AG09309 (cell line): Measurements from ENCODE around the gene NOS3.
A peak's percentile ranks its signal among the peaks of the same experiment; 100 is the strongest.

Source experiments
- DNase-seq: peaks from one replicate; pipeline ENCODE4 v3.0.0-alpha.2; 2010; ENCODE audit warnings: low read depth
- H3K4me3 ChIP-seq: 2 replicates; pipeline ENCODE4 v1.5.1; 2011; ENCODE audit warnings: mild to moderate bottlenecking, low read depth, low read length, moderate library complexity; ENCODE audit not compliant: control insufficient read depth
- TF ChIP-seq, protein P1 (sequence below): IDR thresholded peaks from 2 replicates; pipeline ENCODE4 v1.5.1; 2011; ENCODE audit warnings: mild to moderate bottlenecking, low read depth, low read length, inconsistent platforms; ENCODE audit not compliant: insufficient read depth, control insufficient read depth; ENCODE audit errors: missing control alignments

The NOS3 gene

DNA sequence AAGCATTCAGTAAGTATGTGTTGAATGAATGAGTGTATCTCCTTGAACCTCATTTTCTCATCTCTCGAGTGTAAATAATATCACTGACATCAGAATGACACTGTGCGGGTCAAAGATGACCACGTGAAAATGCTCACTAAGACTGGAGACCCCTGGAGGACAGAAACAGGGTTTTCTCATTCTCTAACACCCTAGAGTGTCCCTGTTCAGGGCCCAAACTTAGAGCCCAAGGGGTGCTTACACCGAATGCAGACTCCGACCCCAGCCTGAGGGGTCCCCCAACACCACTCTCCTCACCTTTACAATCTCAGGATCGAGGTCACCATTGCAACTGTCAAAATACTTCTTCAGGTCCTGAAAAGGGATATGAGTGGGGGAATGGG lies 65.5 kb downstream of the NOS3 start:
- no peak overlapping the region for H3K4me3 ChIP-seq
- TF ChIP-seq, protein P1, sequence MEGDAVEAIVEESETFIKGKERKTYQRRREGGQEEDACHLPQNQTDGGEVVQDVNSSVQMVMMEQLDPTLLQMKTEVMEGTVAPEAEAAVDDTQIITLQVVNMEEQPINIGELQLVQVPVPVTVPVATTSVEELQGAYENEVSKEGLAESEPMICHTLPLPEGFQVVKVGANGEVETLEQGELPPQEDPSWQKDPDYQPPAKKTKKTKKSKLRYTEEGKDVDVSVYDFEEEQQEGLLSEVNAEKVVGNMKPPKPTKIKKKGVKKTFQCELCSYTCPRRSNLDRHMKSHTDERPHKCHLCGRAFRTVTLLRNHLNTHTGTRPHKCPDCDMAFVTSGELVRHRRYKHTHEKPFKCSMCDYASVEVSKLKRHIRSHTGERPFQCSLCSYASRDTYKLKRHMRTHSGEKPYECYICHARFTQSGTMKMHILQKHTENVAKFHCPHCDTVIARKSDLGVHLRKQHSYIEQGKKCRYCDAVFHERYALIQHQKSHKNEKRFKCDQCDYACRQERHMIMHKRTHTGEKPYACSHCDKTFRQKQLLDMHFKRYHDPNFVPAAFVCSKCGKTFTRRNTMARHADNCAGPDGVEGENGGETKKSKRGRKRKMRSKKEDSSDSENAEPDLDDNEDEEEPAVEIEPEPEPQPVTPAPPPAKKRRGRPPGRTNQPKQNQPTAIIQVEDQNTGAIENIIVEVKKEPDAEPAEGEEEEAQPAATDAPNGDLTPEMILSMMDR = no peak
- DNase-seq = no peak

DNA sequence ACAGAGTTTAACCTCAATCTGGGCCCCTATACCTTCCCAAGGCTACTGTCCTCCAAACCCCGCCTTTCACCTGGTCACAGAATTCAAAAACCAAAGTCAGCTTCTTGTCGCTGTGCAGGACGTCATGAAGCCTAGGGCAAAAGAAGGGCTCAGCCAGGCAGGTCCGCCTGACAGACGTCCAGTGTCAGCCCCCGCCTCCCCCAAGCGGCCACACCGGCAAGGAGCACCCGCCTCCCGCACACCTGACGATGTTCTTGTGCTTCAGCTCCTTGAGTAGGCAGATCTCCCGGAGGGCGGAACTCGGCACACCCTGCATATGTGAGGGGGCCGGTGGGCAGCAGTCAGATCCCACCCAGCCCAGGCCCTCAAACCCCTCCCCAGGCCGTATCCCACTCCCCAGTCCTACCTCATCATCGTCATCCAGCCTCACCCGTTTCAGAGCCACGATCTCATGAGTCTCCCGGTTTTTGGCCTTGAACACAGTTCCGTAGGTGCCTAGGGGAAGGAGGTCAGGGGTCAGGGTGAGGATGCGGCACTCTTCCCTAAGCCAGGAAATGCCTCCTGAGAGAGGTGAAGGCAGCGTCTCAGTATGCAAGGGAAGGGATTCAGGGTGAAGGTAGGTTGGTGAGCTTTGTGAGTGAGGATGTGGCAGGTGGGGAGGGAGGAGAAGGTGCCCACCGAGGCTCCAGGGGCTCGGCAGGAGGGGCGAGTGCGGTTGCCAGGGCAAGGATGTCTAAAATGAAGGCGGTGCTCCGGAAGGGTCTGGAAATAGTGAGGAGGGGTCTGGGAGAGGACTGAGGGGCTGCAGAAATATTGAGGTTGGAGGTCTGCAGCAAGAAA lies 66.1 kb downstream of the NOS3 start:
- H3K4me3 ChIP-seq = peak overlapping the region; percentile 57
- DNase-seq = no peak
- TF ChIP-seq, protein P1 = no peak

DNA sequence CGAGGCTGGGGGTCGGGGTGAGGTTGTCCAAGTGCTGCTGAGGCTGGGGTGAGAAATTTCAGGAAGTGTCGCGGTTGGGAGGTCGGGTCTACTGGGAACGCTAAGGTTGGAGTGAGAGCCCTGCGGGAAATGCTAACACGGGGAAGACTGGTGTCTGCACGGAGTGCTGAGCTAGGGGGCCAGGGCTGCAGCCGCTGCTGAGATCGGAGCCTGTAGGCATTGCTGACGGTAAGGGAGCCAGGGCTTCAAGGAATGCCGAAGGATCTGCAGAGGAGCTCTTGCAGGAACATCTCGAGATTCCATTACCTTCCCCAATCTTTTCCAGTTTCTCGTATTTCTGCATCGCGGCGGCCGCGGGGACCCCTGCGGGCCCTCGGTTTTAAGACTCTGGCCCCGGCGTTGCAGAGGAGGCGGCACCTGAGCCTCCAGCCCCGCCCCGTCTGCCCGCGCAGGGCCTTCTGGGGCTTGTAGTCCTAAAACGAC lies 66.7 kb downstream of the NOS3 start, which contains the start of gene CDK5:
CDK5 (minus strand) TSS at position 392 of the 483 bp plus-strand sequence; CDS start at position 343, 49 bp downstream.
- no peak for DNase-seq
- TF ChIP-seq, protein P1 = no peak

DNA sequence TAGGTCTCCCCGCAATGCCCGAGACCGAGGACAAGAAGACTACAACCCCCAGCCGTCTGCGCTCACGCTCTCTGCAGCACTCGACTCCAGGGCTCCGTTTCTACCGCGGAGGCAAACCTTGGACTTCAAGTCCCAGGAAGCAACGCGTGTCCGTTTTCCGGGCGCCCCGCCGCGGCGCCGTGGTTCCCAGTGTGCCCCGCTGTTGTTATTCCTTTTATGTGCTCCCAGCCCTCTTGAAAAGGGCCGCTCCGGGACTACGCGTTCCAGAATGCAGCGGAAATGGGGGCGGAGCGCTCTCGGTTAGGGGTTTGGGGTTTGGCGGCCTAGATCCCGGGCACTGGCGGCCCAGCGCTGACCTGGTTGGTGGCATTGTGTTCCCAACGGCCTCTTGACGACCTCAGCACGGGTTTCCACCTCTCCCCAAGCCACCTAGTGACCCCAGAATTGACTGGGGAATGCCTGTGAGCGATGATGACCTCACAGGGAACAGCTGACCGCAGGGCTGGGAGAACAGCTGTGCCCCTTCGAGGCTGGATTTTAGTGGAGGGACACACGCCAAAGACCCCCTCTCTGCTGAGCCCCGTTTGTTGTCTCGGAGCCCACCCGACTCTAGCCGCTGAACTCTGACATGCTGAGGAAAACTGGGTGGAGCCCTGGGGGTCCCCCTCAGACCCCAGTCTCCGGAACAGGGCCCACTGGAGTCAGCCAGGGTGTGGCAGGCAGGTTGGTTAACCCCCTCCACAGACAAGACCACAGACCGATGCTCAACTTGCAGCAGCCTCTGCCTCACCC lies 67.4 kb downstream of the NOS3 start:
- peak; percentile 99 for DNase-seq
- H3K4me3 ChIP-seq = peak overlapping the region; percentile 57
- TF ChIP-seq, protein P1 = no peak

More for the DNA sequence above, 66.7 kb downstream of the NOS3 start, which contains the start of gene CDK5:
- peak within 1 kb of the TSS; percentile 57 for H3K4me3 ChIP-seq

GRCh38 chr7:151058781-151059366 lies 68.1 kb downstream of the NOS3 start:
- peak overlapping the region; percentile 44 for H3K4me3 ChIP-seq
- TF ChIP-seq, protein P1 = no peak
- DNase-seq = no peak
